Nucleus accumbens (tissue), 56 donors: ENCODE data around the gene MYD88.

ENCODE experiments used
- DNase-seq, 56 donors: peaks; one replicate each; lab custom pipeline; 2025; lab: John Stamatoyannopoulos, UW

MYD88 gene

GRCh38 chr3:38111696-38112377, 26.6 kb upstream of the MYD88 start:
- no peak for DNase-seq

- DNase-seq = no peak
Observed at GRCh38 chr3:38112378-38112761, 26.1 kb upstream of the MYD88 start.

GRCh38 chr3:38114052-38114874, 24.2 kb upstream of the MYD88 start:
- DNase-seq = no peak

GRCh38 chr3:38114875-38115644, 23.4 kb upstream of the MYD88 start:
- DNase-seq = no peak

DNA sequence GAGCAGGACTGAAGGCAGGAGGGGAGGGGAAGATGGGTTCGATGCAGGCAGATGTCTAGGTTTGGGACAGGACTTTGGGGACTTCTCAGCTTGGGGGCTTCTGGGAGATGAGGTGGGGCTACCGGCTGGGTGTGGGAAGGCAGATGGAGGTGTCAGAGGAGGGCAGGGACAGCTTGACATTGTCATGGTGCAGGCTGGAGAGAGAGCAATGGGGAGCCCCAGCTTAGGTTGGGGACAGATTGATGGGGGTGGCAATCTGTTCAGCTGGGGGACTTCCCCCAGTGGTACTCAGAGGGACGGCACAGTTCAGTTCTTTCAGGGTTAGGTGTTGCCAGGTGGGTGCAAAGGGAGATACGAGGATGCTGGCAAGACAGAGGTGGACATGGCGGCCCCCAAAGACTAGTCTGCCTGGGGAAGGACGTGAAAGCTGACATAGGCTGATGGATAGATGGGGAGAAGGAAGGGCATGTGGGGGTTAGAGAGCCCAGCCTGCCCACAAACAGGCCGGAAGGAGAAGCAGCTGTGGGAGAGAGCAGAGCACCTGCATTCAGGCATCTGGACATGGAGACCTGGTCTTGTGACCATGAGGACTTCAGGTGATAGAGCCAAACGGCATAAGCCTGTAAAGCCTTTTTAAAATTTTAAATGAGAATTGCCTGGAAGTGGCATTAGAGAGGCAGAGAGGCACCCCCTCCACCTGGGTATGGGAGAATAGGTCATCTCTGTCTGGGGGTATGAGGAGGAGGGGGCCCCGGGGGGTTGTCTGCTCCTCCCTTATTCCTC, 22.6 kb upstream of the MYD88 start:
- no peak for DNase-seq

- no peak for DNase-seq
Observed at GRCh38 chr3:38116471-38117162, 21.8 kb upstream of the MYD88 start.

- peak in 4 of 56 donors; percentile 7 to 17 (median 12) for DNase-seq
Observed at GRCh38 chr3:38117163-38117716, 21.2 kb upstream of the MYD88 start.

- peak in 31 of 56 donors; percentile 7 to 58 (median 31) for DNase-seq
Observed at GRCh38 chr3:38117748-38118420, 20.6 kb upstream of the MYD88 start.

- DNase-seq = peak in 1 of 56 donors; percentile 12
Observed at GRCh38 chr3:38118421-38119247, 19.8 kb upstream of the MYD88 start.

GRCh38 chr3:38119248-38119544, 19.3 kb upstream of the MYD88 start:
- DNase-seq = no peak

DNA sequence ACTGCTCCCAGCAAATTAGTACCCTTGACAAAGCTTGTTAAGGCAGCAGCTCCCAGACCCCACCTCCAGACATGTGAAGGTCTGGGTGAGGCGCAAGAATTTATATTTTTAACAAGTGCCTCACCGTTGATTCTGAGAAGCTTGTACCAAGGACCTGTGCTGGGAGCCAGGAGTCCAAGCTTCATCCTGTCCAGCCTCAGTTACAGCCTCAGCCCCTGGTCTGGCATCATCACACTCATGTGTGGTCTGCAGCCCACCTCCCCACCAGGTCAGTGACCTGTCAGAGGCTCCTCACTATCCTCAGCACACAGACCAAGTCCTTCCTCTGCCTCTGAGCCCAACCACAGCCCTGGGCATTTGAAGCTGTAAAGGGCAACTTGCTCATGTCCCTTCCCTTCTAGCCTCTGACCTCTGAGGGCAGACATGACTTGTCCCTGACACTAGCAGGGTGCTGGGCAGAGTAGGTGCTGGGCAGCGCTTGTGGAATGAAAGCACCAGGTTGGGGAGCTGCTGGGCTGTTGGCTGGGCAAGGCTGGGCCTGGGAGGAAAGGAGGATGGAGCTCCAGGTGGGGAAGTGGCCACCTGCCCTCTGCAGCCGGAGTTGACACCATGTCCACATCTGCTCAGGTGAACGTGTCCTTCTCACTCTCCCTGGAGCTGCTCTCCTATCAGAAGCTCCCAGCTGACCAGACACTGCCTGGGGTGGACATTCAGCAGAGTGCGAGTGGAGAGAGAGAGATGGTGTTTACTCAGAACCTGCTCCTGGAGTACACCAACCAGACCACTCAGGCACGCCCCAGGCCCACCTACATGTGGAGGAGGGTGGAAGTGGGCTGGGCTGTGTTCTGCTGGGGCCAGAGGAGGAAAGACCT, 18.4 kb upstream of the MYD88 start:
- no peak for DNase-seq

- DNase-seq = no peak
Observed at GRCh38 chr3:38120693-38121450, 17.6 kb upstream of the MYD88 start.

GRCh38 chr3:38121451-38121831, 17.0 kb upstream of the MYD88 start:
- DNase-seq = no peak

- DNase-seq = no peak
Observed at GRCh38 chr3:38121832-38122461, 16.5 kb upstream of the MYD88 start.

- DNase-seq = no peak
Observed at GRCh38 chr3:38122712-38123290, 15.7 kb upstream of the MYD88 start.
